HG03342 (cell line): ENCODE results near the gene CCDC85A.

Source experiments
- ATAC-seq: cut with Tn5 transposase; IDR thresholded peaks from one replicate; pipeline ENCODE4 v1.9.1; 2021; ENCODE audit warnings: mild to moderate bottlenecking, moderate library complexity; ENCODE audit not compliant: unreplicated experiment

Gene CCDC85A

DNA sequence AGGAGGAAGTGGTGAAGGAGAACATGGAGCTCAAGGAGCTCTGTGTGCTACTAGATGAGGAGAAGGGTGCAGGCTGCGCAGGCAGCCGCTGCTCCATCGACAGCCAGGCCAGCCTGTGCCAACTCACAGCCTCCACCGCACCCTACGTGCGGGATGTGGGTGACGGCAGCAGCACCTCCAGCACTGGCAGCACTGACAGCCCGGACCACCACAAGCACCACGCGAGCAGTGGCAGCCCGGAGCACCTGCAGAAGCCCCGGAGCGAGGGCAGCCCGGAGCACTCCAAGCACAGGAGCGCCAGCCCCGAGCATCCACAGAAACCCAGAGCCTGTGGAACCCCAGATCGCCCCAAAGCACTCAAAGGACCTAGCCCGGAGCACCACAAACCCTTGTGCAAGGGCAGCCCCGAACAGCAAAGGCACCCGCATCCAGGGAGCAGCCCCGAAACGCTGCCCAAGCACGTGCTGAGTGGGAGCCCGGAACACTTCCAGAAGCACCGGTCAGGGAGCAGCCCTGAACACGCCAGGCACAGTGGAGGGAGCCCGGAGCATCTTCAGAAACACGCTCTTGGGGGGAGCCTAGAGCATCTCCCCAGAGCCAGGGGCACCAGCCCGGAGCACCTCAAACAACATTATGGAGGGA is 9.0 kb downstream of the CCDC85A start:
- ATAC-seq, result no peak

DNA sequence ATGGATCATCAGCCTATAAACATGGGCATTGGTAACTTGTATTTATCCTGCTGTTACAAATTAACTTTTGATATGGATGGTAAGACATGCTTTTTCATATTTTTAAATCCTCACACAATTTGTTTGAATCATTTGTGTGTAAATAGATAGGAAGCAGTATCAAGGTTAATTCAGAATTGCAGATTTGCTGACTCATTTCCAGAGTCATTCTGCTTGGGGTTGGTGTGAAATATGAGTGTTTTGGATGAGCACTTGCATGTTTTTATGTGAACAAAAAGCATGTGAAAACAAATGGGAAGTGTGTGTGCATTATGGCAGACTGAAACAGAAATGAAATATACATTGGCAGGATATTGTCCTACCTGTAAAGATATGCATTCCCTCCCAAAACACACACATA is 11.8 kb downstream of the CCDC85A start:
- no peak for ATAC-seq

DNA sequence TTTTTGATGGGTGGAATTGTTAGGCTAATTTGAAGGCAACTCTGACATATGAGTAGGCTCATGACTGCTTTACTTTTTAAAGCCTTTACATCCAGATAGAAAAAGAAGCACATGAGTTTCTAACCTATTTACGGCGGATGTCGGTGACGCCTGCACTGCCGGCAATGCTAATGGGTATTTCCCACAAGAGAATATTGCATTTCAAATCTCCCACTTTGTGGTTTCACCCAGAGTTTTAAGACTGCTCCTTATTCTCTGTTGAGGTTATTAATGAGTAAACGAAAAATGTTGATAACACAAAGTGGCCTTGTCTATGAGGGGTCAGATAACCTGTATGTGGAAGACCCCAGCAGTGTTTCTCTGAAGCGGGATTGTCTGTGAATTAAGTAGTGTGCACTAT is 14.0 kb downstream of the CCDC85A start:
- no peak for ATAC-seq

DNA sequence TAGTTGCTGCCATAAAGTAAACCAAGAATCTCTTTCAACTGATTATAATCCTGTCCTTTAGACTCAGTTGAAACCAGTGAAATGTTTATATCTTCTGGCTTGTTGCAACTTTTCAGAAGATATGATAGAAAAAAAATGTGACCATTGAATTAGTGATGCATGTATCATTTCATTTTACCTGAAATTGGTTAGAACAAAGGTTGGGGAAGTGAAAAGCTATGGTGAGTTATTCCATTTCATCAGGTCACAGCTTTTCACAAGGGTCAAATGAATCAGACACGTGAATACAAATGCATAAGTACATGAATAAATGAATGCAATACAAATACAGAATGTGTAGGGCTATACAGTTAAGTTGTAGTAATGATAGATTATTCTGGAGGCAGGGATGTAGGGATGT is 15.1 kb downstream of the CCDC85A start:
- no peak for ATAC-seq

DNA sequence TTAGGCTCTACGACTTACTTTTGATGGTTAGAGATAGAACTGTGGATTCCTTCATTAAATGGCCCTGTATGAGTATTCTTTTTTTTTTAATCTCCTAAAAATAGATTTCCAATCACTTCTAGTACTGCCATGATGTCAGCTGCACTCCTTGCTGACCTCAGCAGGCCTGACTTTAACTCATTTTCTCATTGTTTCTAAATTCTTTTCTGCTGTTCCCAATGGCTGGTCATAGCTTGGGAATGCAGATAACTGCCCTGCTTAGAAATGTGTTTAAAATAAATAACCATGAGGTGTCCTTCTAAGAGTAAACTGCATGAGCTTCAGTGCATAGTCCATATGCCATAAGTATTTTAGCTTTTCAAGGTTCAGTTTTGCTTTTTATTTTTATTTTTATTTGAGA is 15.7 kb downstream of the CCDC85A start:
- no peak for ATAC-seq

DNA sequence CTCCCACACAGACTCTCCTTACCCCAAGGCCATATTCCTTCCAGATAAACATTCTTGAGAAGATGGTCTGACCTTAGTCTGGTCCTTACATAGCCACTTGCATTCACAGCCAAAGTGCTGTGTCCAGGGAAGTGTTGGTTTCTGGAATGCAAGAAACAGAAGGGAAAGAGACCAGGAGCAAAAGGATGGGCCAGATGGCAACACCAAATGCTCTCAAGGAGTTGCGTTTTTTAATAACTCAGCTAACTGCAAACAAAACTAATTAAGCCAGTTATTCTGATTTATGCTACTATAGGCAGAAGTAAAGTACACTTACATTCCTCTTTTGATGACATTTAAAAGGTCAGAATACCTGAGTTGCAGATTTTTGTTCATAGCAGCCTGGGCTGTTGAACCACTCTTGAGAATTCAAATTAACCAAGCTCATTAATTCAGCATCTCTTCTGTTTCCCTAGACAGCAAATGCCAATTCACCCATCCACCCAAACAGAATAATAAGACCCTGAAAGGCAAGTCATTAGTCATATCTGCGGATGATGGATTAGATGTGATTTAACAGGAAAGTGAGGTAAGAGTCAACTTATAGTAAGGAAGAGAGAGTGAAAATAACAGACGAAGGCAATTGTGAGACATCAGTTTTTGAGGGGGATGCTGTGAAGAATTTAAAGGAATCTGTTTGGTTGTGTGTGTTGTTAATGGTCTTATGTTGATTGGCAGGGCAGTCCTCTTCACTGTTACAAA is 18.8 kb downstream of the CCDC85A start:
- ATAC-seq, result no peak

DNA sequence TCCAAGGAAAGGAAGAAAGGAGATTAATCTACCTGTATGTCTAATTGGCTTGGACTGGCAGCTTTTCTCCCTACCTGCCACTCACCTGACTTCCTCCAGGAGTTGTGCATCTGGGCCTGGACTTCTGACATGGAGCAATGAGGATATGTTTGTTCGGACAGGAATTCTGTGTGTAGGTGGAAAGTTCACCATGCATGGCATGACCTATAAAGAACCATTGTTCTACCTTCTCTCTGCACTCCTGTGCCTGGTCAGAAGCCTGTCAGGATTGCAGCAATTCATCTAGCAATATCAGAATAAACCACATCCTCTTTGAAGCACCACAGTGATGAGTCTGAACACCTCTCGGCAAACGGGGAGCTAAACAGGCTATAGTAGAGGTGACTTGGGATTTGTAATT is 20.8 kb downstream of the CCDC85A start:
- no peak for ATAC-seq

DNA sequence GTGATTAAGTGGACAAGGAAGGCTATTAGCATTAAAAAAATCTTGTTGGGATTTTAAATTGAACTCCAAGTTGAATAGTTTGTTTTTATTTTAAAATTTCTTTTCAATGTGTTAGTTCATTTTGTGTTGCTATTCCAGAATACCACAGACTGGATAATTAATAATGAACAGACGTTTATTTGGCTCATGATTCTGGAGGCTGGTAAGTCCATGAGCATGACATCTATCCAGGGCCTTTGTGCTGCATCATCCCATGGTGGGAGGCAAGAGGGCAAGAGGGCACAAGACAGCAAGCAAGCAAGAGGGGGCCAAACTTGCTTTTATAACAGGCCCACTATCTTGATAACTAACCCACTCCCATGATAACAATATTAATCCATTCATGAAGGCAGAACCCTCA is 22.5 kb downstream of the CCDC85A start:
- ATAC-seq, result no peak

DNA sequence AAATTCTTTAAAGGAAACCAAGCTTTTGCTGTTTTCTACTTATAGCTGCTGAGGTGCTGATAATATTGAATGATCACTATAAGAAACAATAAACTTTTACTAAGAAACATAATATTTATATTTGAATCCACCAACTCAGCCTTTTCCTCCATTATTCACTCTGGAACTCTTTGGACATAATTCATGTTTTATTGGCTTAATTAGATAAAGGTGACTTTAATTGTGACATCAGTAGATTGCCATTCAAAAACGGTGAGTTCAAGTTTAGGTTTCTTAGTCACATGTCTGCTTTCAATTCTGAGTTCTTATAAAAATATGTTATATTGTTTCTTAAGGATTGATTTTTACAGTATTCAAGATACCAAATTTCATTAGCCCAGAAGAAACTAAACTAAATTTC is 24.0 kb downstream of the CCDC85A start:
- no peak for ATAC-seq

DNA sequence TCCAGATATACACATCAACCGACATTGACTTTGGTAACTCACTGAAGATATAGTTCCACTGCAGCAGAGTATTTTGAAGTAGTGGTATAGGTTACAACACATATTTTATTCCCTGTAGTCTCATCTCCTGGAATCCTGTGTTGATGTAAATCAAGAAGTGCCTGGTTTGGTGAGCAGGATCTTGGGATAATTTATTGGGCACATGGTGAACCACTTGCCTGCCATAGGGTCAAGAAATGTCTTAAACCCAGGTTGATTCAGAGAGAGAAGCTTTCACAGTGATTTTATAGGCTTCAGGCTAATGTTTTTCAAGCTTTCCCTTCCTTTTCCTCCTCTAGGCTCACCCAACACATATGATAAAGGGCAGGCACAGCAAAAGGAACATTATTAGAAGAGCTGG is 24.6 kb downstream of the CCDC85A start:
- no peak for ATAC-seq

DNA sequence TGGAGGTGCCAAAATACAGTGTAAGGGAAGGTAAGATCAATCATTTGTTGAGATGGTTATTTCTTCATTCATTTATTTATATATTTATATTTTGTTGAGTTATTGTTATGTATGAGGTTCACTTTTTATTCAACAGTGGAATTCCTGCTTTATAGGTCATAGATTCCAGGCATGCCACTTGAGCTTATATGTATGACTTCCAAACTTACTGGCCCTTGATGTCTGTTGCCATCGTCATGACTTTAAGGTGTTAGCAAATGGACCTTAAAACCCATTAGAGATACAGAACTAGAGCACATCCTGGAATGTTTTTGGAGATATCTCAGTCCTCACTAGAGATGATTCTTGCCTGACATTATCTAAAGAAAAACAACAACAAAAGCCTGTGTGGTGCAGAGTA is 25.9 kb downstream of the CCDC85A start:
- no peak for ATAC-seq

DNA sequence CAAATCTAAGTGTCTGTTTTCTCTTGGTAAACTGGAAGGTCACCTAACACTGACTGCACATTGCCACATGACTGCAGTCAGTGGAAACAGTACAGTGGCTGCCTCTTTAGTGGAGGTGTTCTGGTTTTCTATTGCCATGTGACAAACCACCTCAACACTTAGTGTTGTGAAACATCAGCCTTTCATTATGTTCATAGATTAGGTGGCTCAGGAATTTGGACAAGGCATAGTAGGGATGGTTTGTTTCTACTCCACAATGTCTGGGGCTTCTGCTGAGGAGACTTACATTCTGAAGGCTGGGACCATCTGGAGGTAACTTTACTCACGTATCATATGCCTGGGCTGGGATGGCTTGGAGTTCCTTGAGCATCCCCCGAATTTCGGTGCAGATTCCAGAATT is 26.5 kb downstream of the CCDC85A start:
- ATAC-seq, result no peak

DNA sequence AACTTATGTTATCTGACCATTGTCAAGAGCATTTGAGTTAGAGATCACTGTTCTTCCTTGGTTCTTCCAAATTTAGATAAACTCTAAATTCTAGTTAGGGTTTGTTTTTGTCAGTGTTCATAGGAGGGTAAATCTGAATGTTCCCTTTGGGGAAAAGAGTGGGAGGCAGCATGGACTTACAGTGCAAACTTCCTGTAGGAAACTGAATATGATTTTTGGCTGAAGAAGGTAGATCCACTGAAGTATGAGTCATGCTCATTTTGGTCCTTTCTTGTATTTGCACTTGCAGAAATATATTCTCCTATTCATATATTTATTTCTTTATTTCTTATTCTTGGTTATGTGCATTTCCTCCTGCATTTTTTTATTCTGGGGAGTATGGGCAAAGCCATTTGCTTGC is 27.3 kb downstream of the CCDC85A start:
- ATAC-seq, result no peak

DNA sequence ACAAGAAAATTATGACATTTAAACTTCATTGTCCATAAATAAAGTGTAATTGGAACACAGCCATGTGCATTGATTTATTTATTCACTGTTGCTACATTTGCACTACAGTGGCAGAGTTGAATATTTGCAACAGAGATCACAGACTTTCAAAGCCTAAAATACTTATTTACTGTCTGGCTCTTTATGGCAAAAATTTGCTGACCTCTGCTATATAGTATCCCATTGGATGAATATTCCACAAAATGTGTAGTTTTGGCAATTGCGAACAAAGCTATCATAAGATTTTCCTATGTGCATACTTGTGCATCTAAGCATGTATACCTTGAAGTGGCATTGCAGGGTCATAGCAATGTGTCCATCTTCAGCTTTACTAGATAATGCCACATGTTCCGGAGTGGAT is 32.1 kb downstream of the CCDC85A start:
- no peak for ATAC-seq

DNA sequence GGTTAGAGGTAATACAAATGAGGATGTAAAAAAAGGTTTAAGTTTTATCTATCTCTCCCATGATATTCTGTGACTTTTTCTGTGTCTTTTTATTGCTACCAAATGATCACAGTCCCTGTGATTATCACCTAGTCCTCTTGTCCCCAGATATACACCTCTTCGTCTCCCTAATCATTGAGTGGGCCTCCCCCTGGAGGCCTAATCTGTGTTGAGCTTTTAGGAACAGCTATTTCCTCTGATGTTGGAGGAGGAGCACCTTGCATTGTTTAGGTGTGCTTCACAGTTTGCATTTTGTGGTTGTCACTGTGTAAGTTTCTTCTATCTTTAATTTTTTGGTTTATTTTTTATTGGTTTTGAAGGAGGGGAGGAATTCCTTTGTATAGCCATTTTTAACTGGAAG is 33.3 kb downstream of the CCDC85A start:
- ATAC-seq, result no peak

DNA sequence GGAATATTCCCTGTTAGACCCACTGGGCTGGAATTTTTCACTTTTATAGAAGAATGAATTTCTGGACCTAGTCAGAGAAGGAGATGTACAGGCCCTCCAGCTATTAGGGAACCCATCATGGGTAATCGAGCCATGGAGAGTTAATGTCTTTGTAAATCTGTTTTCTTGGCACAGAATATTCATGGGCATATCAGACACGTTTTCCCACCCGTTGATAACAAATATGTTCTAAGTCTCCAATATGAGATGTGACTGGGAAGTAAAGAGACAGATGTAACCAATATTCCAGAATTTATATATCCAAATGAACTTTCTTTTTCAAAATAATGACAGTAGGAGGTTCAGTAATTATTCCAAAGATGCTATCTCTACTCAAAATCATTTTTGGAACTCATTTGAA is 38.7 kb downstream of the CCDC85A start:
- no peak for ATAC-seq

DNA sequence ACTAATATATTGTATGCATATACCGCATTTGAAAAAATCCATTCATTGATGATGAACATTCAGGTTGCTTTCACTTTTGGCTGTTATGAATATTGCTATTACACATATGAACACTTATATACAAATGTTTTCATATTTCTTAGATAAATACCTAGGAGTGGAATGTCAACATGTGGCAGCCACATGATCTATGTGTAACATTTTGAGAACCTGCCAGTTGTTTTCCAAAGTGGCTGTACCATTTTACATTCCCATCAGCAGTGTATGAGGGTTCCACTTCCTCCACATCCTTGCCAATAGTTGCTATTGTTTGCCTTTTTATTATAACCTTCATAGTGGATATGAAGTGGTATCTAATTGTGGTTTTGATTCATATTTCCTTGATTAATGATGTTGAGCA is 40.5 kb downstream of the CCDC85A start:
- ATAC-seq, result no peak

DNA sequence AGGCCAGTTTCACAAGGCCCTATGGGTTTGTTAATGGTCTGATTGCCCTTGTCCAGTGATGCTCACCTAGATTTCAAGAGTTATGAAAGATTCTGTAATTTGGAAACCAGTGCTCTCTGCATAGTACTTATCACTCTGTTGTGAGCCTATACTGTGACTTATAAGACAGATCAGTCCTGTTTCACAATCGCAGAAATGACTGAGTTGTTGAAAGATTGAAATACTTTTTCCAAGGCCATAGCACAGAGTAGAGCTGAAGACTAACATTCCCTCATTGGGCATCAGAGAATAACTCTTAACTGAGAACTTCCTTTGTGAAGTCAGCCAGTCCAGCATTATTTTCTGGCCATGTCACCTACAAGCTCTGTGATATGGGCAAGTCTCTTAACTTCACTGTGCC is 44.0 kb downstream of the CCDC85A start:
- no peak for ATAC-seq

DNA sequence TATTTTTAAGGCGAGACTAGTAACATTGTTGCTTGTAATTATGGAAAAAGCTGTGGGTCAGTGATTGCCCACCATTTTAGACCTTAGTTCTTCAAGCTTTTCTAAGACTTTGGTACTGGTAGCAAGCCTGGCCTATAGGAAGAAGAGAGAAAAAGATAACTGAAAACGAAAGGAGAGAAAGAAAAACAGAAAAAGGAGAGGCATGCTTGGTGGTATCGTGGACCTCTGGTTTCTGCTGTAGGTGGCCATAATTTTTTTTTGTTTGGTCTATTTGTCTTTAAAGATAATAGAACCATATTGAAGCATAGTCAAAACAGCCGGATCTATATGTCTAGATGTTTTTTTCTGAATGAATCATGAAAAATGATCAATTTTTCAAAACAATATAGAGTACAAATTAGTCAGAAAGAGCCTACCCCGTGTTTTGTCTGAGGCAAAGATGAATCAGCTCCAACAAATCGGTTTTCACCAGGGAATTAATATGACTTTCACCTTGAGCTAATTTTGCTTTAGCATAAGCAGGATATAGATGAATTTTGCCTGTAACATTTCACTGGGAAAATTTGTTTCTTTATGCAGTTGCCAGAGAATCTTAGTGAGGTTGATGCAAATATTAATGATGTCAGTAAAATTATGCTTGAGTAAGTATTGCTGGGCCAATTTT is 45.7 kb downstream of the CCDC85A start:
- ATAC-seq, result no peak

DNA sequence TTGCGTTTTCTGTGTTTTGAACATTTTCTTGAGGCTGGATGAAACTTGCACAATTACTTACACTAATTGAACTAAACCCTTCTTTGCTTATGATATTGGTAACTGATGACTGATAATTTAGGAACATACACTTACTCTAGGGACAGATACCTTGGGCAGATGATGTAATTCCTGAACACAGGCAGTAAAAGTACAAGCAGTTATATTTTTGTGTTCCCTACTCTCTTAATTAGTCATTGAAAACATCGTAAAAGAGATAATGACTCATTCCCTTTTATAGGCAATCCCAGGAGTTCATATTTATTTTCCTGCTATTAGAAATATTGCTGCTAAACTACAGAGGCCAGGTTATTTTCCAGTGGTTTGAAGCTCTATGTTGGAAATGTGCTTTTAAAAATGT is 46.4 kb downstream of the CCDC85A start:
- ATAC-seq, result no peak

DNA sequence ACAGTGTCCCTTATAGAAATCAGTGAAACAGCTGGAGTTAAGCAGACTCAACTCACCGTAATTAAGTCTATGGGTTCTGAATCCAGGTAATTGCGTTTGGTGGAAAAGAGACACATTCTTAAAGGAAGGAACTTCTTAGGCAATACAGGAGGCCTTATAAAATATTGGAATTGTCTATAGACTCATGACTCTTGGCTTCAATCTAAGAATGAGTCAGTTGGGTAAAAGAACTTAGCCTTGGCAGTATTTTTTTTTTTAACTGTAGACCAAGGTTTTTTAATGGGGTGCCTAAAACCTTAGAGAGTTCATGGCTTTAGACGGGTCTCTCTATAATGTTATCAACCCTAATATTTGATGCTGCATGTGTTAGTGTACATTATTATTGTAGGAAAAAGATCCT is 47.6 kb downstream of the CCDC85A start:
- ATAC-seq, result no peak

DNA sequence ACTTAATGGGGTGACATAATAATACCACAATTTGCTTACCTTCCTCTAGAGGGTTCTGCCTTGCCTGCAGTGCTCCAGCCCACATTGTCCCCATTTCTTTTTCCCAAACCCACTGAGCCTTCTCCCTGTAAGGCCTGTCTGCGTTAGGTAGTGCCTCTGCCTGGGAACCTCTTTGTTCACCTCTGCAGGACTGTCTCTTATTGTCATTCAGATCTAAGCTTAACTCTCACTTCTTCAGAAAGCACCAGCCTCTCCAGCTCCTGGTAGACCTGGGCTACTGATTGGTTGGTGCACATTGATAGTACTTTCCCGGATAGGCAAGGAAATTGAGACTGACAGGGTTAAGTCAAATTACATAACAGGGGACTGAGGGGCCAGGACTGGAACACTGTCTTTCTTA is 49.1 kb downstream of the CCDC85A start:
- no peak for ATAC-seq
